Choroid plexus epithelial cell (primary cell): ENCODE measurements around the gene TMA7.
"Not testable (repeated sequence)": the region's sequence is repeated elsewhere in the genome, so short reads cannot be mapped to it uniquely, and the experiment has no call there.

Experiments
- DNase-seq: peaks from one replicate; pipeline ENCODE4 v3.0.0-alpha.2; 2010; ENCODE audit warnings: low read depth
- H3K4me3 ChIP-seq: 2 replicates; pipeline ENCODE4 v1.5.1; 2011; ENCODE audit warnings: low read depth, mild to moderate bottlenecking, control low read depth, low read length, moderate library complexity
- CTCF ChIP-seq: conservative IDR thresholded peaks from 2 replicates; pipeline ENCODE4 v1.5.1; 2011; ENCODE audit warnings: low read depth, mild to moderate bottlenecking, control low read depth, inconsistent platforms, low read length, moderate library complexity

TMA7 gene

GRCh38 chr3:48451270-48451669 lies 11.2 kb downstream of the TMA7 start:
- no peak for TF ChIP-seq CTCF
- H3K4me3 ChIP-seq = no peak overlapping the region
- no peak for DNase-seq

- no peak overlapping the region for H3K4me3 ChIP-seq
- no peak for DNase-seq
- TF ChIP-seq CTCF = no peak
These were observed 16.4 kb downstream of the TMA7 start for GRCh38 chr3:48456456-48456855.

GRCh38 chr3:48459331-48459730 lies 19.3 kb downstream of the TMA7 start:
- TF ChIP-seq CTCF = no peak
- H3K4me3 ChIP-seq = no peak overlapping the region
- no peak for DNase-seq

GRCh38 chr3:48459773-48460516 lies 19.9 kb downstream of the TMA7 start:
- no peak for TF ChIP-seq CTCF
- no peak for DNase-seq
- H3K4me3 ChIP-seq = no peak overlapping the region

- no peak for TF ChIP-seq CTCF
- H3K4me3 ChIP-seq = no peak overlapping the region
- DNase-seq = no peak
These were observed 20.5 kb downstream of the TMA7 start for GRCh38 chr3:48460517-48460902.

- DNase-seq, H3K4me3 ChIP-seq: not testable (repeated sequence)
These were observed 21.7 kb downstream of the TMA7 start for GRCh38 chr3:48461767-48462166.

- H3K4me3 ChIP-seq = no peak overlapping the region
- no peak for DNase-seq
- TF ChIP-seq CTCF = no peak
These were observed 23.6 kb downstream of the TMA7 start for GRCh38 chr3:48463703-48464102.
